SK-N-SH treated with all-trans-retinoic acid at 6 μM for 48 hours (cell line): ENCODE data around the gene RBFOX2.

ENCODE experiments used
- ATAC-seq: fragments of 200-7000 bp; cut with Tn5 transposase; 3 replicates; pipeline ENCODE4 v1.9.1; 2020; ENCODE audit warnings: mild to moderate bottlenecking, moderate library complexity
- CREB5 ChIP-seq: fragments of 250-450 bp; sonication (Bioruptor Pico); IDR thresholded peaks from 2 replicates; pipeline ENCODE4 v1.5.1; 2020; ENCODE audit warnings: low read depth, mild to moderate bottlenecking, moderate library complexity
- CSDC2 ChIP-seq: fragments of 250-450 bp; sonication (Bioruptor Pico); IDR thresholded peaks from 2 replicates; pipeline ENCODE4 v1.5.0; 2020; ENCODE audit warnings: mild to moderate bottlenecking, moderate library complexity
- CSRNP3 ChIP-seq: fragments of 250-450 bp; sonication (Bioruptor Pico); IDR thresholded peaks from 2 replicates; pipeline ENCODE4 v1.5.1; 2021; ENCODE audit warnings: mild to moderate bottlenecking, moderate library complexity
- ESRRG ChIP-seq: fragments of 250-450 bp; sonication (Bioruptor Pico); IDR thresholded peaks from 2 replicates; pipeline ENCODE4 v1.6.1; 2021; ENCODE audit warnings: mild to moderate bottlenecking
- OSR1 ChIP-seq: fragments of 250-450 bp; sonication (Bioruptor Pico); IDR thresholded peaks from 2 replicates; pipeline ENCODE4 v1.8.0; 2022; ENCODE audit warnings: moderate library complexity, mild to moderate bottlenecking, inconsistent platforms
- PATZ1 ChIP-seq: fragments of 250-450 bp; sonication (Bioruptor Pico); IDR thresholded peaks from 2 replicates; pipeline ENCODE4 v1.8.0; 2020; ENCODE audit warnings: mild to moderate bottlenecking, moderate library complexity, borderline replicate concordance
- POU6F1 ChIP-seq: fragments of 250-450 bp; sonication (Bioruptor Pico); IDR thresholded peaks from 2 replicates; pipeline ENCODE4 v1.8.0; 2021; ENCODE audit warnings: low read depth, mild to moderate bottlenecking, moderate library complexity, borderline replicate concordance
- PPARA ChIP-seq: fragments of 250-450 bp; sonication (Bioruptor Pico); IDR thresholded peaks from 2 replicates; pipeline ENCODE4 v1.5.0; 2020; ENCODE audit warnings: mild to moderate bottlenecking, borderline replicate concordance
- RARB ChIP-seq: fragments of 250-450 bp; sonication (Bioruptor Pico); IDR thresholded peaks from 2 replicates; pipeline ENCODE4 v1.8.0; 2021; ENCODE audit warnings: mild to moderate bottlenecking, moderate library complexity
- TCF4 ChIP-seq: fragments of 250-450 bp; sonication (Bioruptor Pico); IDR thresholded peaks from 2 replicates; pipeline ENCODE4 v1.8.0; 2021; ENCODE audit warnings: mild to moderate bottlenecking, moderate library complexity, borderline replicate concordance
- TSHZ2 ChIP-seq: fragments of 250-450 bp; sonication (Bioruptor Pico); IDR thresholded peaks from 2 replicates; pipeline ENCODE4 v1.5.0; 2020; ENCODE audit warnings: mild to moderate bottlenecking, moderate library complexity
- ZC3H10 ChIP-seq: fragments of 250-450 bp; sonication (Bioruptor Pico); IDR thresholded peaks from 2 replicates; pipeline ENCODE4 v1.5.1; 2021; ENCODE audit warnings: mild to moderate bottlenecking, moderate library complexity
- ZFP3 ChIP-seq: fragments of 250-450 bp; sonication (Bioruptor Pico); IDR thresholded peaks from 2 replicates; pipeline ENCODE4 v1.5.0; 2020; ENCODE audit warnings: mild to moderate bottlenecking, moderate library complexity
- ZFP30 ChIP-seq: fragments of 450-650 bp; formaldehyde crosslinking; IDR thresholded peaks from 2 replicates; pipeline ENCODE4 v1.5.0; 2022; ENCODE audit warnings: mild to moderate bottlenecking, moderate library complexity

Gene RBFOX2

GRCh38 chr22:35923026-35923425 is 105.6 kb downstream of the RBFOX2 start:
- TF ChIP-seq ZFP30 (CRISPR knock-in tag) (no peak), PPARA (CRISPR knock-in tag) (no peak), TSHZ2 (no peak), CSDC2 (CRISPR knock-in tag) (no peak), CSRNP3 (CRISPR knock-in tag) (no peak), PATZ1 (CRISPR knock-in tag) (no peak)
- ATAC-seq = peak; percentile 9; the same call in 2 of the 3 replicates

GRCh38 chr22:35921777-35922176 is 106.8 kb downstream of the RBFOX2 start:
- TF ChIP-seq ZFP3 (CRISPR knock-in tag) (no peak), RARB (CRISPR knock-in tag) (no peak), POU6F1 (CRISPR knock-in tag) (no peak), TSHZ2 (no peak)
- TF ChIP-seq, all 23 proteins: peak for 0
- ATAC-seq = peak; percentile 94

GRCh38 chr22:35921044-35921443 is 107.6 kb downstream of the RBFOX2 start:
- no peak for TF ChIP-seq OSR1 (CRISPR knock-in tag)
- no peak for TF ChIP-seq TSHZ2
- no peak for TF ChIP-seq ZC3H10
- no peak for ATAC-seq

GRCh38 chr22:35919002-35919542 is 109.6 kb downstream of the RBFOX2 start:
- ATAC-seq = no peak
- no peak for TF ChIP-seq ESRRG
- no peak for TF ChIP-seq ZFP30 (CRISPR knock-in tag)
- no peak for TF ChIP-seq TSHZ2
- no peak for TF ChIP-seq PATZ1 (CRISPR knock-in tag)
- no peak for TF ChIP-seq TCF4
- TF ChIP-seq CREB5 = no peak
